HL-60 (cell line): ENCODE results near the gene CAMKK1.

ENCODE experiments used
- GABPA ChIP-seq: IDR thresholded peaks from 2 replicates; pipeline ENCODE4 v1.6.1; 2012; ENCODE audit warnings: low read depth
- POLR2AphosphoS5 ChIP-seq: IDR thresholded peaks from 2 replicates; pipeline ENCODE4 v1.6.1; 2012; ENCODE audit warnings: low read depth
- SPI1 ChIP-seq: IDR thresholded peaks from 2 replicates; pipeline ENCODE4 v1.6.1; 2012; ENCODE audit warnings: low read depth, mild to moderate bottlenecking, borderline replicate concordance
- TF ChIP-seq, protein P1 (sequence below): IDR thresholded peaks from one replicate; pipeline ENCODE4 v1.5.1; 2011; ENCODE audit warnings: low read length, control low read depth, inconsistent platforms; ENCODE audit not compliant: insufficient read depth
- TF ChIP-seq, protein P2 (sequence below): IDR thresholded peaks from 2 replicates; pipeline ENCODE4 v1.6.1; 2012; ENCODE audit warnings: low read depth; ENCODE audit not compliant: insufficient replicate concordance

DNA sequence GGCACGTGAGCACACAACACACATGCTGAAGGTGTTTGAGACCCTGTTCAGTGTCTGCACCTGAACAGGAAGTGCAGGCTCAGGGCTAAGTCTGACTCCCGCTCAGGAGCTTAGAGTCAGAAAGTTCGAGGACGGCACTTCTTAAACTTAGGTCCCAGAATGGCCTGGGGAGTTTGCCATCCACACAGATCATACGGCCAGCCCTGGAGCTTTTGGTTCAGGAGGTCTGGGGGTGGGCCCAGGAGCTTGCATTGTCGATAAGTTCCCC, 4.0 kb upstream of the CAMKK1 start:
- TF ChIP-seq, protein P1, sequence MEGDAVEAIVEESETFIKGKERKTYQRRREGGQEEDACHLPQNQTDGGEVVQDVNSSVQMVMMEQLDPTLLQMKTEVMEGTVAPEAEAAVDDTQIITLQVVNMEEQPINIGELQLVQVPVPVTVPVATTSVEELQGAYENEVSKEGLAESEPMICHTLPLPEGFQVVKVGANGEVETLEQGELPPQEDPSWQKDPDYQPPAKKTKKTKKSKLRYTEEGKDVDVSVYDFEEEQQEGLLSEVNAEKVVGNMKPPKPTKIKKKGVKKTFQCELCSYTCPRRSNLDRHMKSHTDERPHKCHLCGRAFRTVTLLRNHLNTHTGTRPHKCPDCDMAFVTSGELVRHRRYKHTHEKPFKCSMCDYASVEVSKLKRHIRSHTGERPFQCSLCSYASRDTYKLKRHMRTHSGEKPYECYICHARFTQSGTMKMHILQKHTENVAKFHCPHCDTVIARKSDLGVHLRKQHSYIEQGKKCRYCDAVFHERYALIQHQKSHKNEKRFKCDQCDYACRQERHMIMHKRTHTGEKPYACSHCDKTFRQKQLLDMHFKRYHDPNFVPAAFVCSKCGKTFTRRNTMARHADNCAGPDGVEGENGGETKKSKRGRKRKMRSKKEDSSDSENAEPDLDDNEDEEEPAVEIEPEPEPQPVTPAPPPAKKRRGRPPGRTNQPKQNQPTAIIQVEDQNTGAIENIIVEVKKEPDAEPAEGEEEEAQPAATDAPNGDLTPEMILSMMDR = no peak
- TF ChIP-seq SPI1 = no peak
- TF ChIP-seq POLR2AphosphoS5 = no peak
- TF ChIP-seq GABPA = no peak
- TF ChIP-seq, protein P2, sequence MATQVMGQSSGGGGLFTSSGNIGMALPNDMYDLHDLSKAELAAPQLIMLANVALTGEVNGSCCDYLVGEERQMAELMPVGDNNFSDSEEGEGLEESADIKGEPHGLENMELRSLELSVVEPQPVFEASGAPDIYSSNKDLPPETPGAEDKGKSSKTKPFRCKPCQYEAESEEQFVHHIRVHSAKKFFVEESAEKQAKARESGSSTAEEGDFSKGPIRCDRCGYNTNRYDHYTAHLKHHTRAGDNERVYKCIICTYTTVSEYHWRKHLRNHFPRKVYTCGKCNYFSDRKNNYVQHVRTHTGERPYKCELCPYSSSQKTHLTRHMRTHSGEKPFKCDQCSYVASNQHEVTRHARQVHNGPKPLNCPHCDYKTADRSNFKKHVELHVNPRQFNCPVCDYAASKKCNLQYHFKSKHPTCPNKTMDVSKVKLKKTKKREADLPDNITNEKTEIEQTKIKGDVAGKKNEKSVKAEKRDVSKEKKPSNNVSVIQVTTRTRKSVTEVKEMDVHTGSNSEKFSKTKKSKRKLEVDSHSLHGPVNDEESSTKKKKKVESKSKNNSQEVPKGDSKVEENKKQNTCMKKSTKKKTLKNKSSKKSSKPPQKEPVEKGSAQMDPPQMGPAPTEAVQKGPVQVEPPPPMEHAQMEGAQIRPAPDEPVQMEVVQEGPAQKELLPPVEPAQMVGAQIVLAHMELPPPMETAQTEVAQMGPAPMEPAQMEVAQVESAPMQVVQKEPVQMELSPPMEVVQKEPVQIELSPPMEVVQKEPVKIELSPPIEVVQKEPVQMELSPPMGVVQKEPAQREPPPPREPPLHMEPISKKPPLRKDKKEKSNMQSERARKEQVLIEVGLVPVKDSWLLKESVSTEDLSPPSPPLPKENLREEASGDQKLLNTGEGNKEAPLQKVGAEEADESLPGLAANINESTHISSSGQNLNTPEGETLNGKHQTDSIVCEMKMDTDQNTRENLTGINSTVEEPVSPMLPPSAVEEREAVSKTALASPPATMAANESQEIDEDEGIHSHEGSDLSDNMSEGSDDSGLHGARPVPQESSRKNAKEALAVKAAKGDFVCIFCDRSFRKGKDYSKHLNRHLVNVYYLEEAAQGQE = no peak
